GM18511 (cell line): ENCODE data around the gene FAM187B.
"Not testable (repeated sequence)": the region's sequence is repeated elsewhere in the genome, so short reads cannot be mapped to it uniquely, and the experiment has no call there.

Source experiments
- ATAC-seq: cut with Tn5 transposase; IDR thresholded peaks from one replicate; pipeline ENCODE4 v1.9.1; 2021; ENCODE audit warnings: mild to moderate bottlenecking, moderate library complexity; ENCODE audit not compliant: unreplicated experiment

The FAM187B gene

GRCh38 chr19:35262101-35262761 lies 33.7 kb upstream of the FAM187B start:
- no peak for ATAC-seq

GRCh38 chr19:35261356-35262100 lies 33.0 kb upstream of the FAM187B start:
- ATAC-seq = no peak

- ATAC-seq = no peak
Measured at GRCh38 chr19:35260694-35261304, 32.3 kb upstream of the FAM187B start.

- ATAC-seq = no peak
Measured at GRCh38 chr19:35257113-35257461, 28.5 kb upstream of the FAM187B start.

- ATAC-seq = no peak
Measured at GRCh38 chr19:35256566-35256965, 28.0 kb upstream of the FAM187B start.

- no peak for ATAC-seq
Measured at GRCh38 chr19:35254341-35255297, 26.1 kb upstream of the FAM187B start.

GRCh38 chr19:35253316-35254286 lies 25.1 kb upstream of the FAM187B start:
- ATAC-seq = no peak

- ATAC-seq = no peak
Measured at GRCh38 chr19:35251456-35251855, 22.9 kb upstream of the FAM187B start.

GRCh38 chr19:35249848-35250711 lies 21.5 kb upstream of the FAM187B start:
- ATAC-seq = no peak

- no peak for ATAC-seq
Measured at GRCh38 chr19:35249146-35249847, 20.8 kb upstream of the FAM187B start.

GRCh38 chr19:35248310-35249145 lies 20.0 kb upstream of the FAM187B start, which contains the start of gene LSR:
Gene LSR, plus strand, starts transcription at chr19:35249002. Its CDS starts 21 bp downstream, at chr19:35249023.
- ATAC-seq = peak; percentile 77

GRCh38 chr19:35247526-35248309 lies 19.2 kb upstream of the FAM187B start:
- ATAC-seq = peak; percentile 60

- ATAC-seq = no peak
Measured at GRCh38 chr19:35246466-35247092, 18.0 kb upstream of the FAM187B start.

- ATAC-seq = no peak
Measured at GRCh38 chr19:35241417-35241816, 12.9 kb upstream of the FAM187B start.

- no peak for ATAC-seq
Measured at GRCh38 chr19:35240327-35240726, 11.8 kb upstream of the FAM187B start.

- not testable (repeated sequence) for ATAC-seq
Measured at GRCh38 chr19:35239597-35239996, 11.1 kb upstream of the FAM187B start.
